GM12865 (cell line): Measurements from ENCODE around the gene DBT.

Experiments used
- DNase-seq: peaks from one replicate; pipeline ENCODE4 v3.0.0; 2010; ENCODE audit warnings: low read depth
- H3K4me3 ChIP-seq: 2 replicates; pipeline ENCODE4 v1.5.1; 2011; ENCODE audit warnings: mild to moderate bottlenecking, low read depth, low read length, control low read depth
- CTCF ChIP-seq: IDR thresholded peaks from 2 replicates; pipeline ENCODE4 v1.5.1; 2011; ENCODE audit warnings: low read length, control low read depth, low read depth, inconsistent platforms; ENCODE audit not compliant: insufficient read depth; ENCODE audit errors: missing control alignments

DBT gene

DNA sequence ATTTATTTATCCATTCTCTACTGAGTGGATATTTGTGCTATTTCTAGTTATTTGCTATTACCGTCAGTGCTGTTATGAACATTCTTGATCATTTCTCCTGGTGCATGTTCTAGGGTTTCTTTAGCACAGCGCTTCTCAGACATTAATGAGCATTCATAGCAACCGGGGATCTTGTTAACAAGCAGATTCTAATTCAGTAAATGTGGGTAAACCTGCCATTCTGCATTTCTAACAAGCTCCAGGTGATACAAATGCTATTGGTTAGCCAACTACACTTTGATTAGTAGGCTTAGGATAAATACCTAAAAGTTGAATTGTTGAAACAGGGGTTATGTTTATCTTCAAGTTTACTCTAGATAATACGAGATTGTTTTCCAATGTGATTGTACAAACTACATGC, 3.3 kb upstream of the DBT start:
- TF ChIP-seq CTCF = no peak
- DNase-seq = no peak
- no peak overlapping the region for H3K4me3 ChIP-seq

GRCh38 chr1:100250807-100251206, 1.2 kb upstream of the DBT start:
- no peak for TF ChIP-seq CTCF
- no peak overlapping the region for H3K4me3 ChIP-seq
- no peak for DNase-seq

GRCh38 chr1:100250264-100250663, 630 bp upstream of the DBT start:
- TF ChIP-seq CTCF = no peak
- peak overlapping the region; percentile 65 for H3K4me3 ChIP-seq
- no peak for DNase-seq

- DNase-seq = peak; percentile 7
- peak overlapping the region; percentile 65 for H3K4me3 ChIP-seq
- no peak for TF ChIP-seq CTCF
Observed at GRCh38 chr1:100249155-100249536, 488 bp downstream of the DBT start.

DNA sequence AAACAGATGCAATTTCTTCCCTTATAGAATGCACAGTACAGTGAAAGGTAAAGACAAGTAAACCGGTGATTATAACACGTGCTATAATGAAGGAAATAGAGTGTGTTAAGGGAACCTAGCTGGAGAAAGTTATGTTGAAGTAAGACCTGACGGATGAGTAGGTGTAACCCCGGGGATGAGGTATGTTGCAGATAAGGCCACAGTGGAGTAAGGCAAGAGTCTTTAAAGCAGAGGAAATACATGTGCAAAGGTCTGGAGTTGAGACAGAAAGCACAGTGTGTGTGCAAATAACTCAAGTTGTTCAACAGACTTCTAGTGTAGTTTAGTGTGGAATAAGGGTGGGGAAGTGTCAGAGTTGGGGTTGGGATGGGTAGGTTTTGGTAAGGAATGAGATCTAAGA, 2.9 kb downstream of the DBT start:
- no peak for TF ChIP-seq CTCF
- no peak for DNase-seq
- no peak overlapping the region for H3K4me3 ChIP-seq

DNA sequence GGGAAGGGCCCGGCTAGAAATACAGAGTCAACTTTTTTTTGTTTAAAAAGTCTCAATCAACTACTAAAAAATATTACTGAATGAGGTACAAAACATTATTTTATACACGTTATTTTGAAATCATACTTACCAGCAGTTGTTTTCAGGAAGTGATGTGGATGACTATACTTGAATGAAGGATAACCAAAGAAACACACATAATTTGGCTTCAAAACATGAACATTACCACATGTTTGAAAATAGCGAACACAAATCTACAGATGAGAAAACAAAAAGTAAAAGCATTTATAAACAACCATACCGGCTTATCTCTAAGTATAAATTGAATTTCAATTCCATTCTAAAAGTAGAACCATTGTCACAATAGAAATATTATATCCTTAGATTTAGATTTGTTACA, 9.0 kb downstream of the DBT start:
- H3K4me3 ChIP-seq = no peak overlapping the region
- no peak for TF ChIP-seq CTCF
- DNase-seq = no peak

DNA sequence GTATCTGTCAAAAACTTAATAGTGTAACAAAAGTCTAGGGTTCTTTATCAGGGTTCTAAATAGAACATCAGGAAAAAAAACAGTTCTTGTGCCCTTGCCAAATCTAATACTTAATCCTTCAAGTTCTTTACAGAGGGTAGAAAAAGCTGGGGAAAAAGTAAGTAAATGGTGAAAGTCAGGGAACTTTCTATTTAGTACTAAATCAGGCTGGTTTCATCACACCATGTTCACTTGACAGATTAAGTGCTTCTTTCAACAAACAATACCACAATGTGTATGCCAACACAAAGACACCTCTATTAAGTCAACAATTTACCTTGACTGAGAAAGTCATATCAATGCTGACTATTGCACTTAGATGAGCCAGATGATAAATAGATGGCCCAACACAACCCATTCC, 9.7 kb downstream of the DBT start:
- no peak overlapping the region for H3K4me3 ChIP-seq
- no peak for TF ChIP-seq CTCF
- DNase-seq = no peak
